Panc1 (cell line): ENCODE results near the gene TPD52L1. TPM values are rescaled to one million over a fixed set of nuclear protein-coding genes. Genes with fewer than 3 reads are reported as not detected.

ENCODE experiments used
- ATAC-seq: fragments of 200-7000 bp; cut with Tn5 transposase; 2 replicates; pipeline ENCODE4 v1.9.1; 2020; ENCODE audit warnings: mild to moderate bottlenecking, moderate library complexity
- BruUV-seq: library from RNA; stranded (reverse); fragments of 400-500 nt; replicated peaks from 2 replicates; lab custom pipeline; 2021; lab: Mats Ljungman, UMichigan
- CTCF ChIA-PET: fragments of 300-600 bp; sonication (Branson Sonifier 250); formaldehyde crosslinking; loops from one replicate; lab custom pipeline; 2022; ENCODE audit warnings: antibody characterized with exemption; lab: Charles Lee
- POLR2A ChIA-PET: fragments of 300-600 bp; sonication (Branson Sonifier 250); formaldehyde crosslinking; loops from one replicate; lab custom pipeline; 2022; ENCODE audit warnings: antibody characterized with exemption; lab: Charles Lee
- DNase-seq: peaks from one replicate; pipeline ENCODE4 v3.0.0-alpha.2; 2010; ENCODE audit warnings: low read depth, low spot score
- H3K27ac ChIP-seq: 2 replicates; pipeline ENCODE4 v1.5.1; 2011; ENCODE audit warnings: mild to moderate bottlenecking, low read length, inconsistent platforms
- H3K27me3 ChIP-seq: fragments of 200-500 bp; sonication (Bioruptor generic); 2 replicates; pipeline ENCODE4 v1.6.0; 2014; ENCODE audit warnings: low read length, inconsistent platforms; ENCODE audit not compliant: control insufficient read depth, insufficient read depth
- H3K36me3 ChIP-seq: fragments of 200-500 bp; sonication (Bioruptor generic); 2 replicates; pipeline ENCODE4 v1.5.1; 2014; ENCODE audit warnings: inconsistent platforms, mild to moderate bottlenecking, low read length, moderate library complexity; ENCODE audit not compliant: control insufficient read depth, insufficient read depth
- H3K4me1 ChIP-seq: 2 replicates; pipeline ENCODE4 v1.5.1; 2011; ENCODE audit warnings: inconsistent platforms, mild to moderate bottlenecking, low read length, moderate library complexity; ENCODE audit not compliant: control insufficient read depth, insufficient read depth
- H3K4me3 ChIP-seq, 2 experiments: 2 replicates each; pipeline ENCODE4 v1.5.1; 2011 to 2012; ENCODE audit warnings: low read depth in 2 of 2, low read length in 2 of 2, mild to moderate bottlenecking in 2 of 2, inconsistent platforms in 1 of 2, moderate library complexity in 1 of 2
- H3K9me3 ChIP-seq: fragments of 200-500 bp; sonication (Bioruptor generic); 2 replicates; pipeline ENCODE4 v1.5.1; 2014; ENCODE audit warnings: low read depth, mild to moderate bottlenecking, inconsistent platforms, low read length, moderate library complexity; ENCODE audit not compliant: control insufficient read depth, insufficient read depth
- POLR2AphosphoS5 ChIP-seq: IDR thresholded peaks from 2 replicates; pipeline ENCODE4 v1.6.1; 2012; ENCODE audit warnings: mild to moderate bottlenecking, low read depth, low read length, moderate library complexity
- SIN3A ChIP-seq: IDR thresholded peaks from 2 replicates; pipeline ENCODE4 v1.6.1; 2012; ENCODE audit warnings: low read depth, mild to moderate bottlenecking, low read length, moderate library complexity, borderline replicate concordance; ENCODE audit not compliant: insufficient read depth
- TCF7L2 ChIP-seq: IDR thresholded peaks from 2 replicates; pipeline ENCODE4 v1.6.1; 2011; ENCODE audit warnings: mild to moderate bottlenecking, low read depth, low read length, inconsistent platforms
- in situ Hi-C: cut with HindIII; loops from 2 replicates; pipeline ENCODE4 v1.10.0; 2016; ENCODE audit warnings: low sequenced_read_pairs, low pct_unique_long_range_greater_than_20kb
- intact Hi-C: fragments of 100-400 bp; cut with micrococcal nuclease; formaldehyde crosslinking; loops from one replicate; pipeline ENCODE4 v1.10.0; 2022; ENCODE audit not compliant: unreplicated experiment
- total RNA-seq: library from RNA; stranded (reverse); gene quantifications from one replicate; pipeline ENCODE4 v1.2.1, GENCODE V29; 2021; ENCODE audit not compliant: unreplicated experiment
- TF ChIP-seq, protein P1 (sequence below): fragments of 450-650 bp; IDR thresholded peaks from 2 replicates; pipeline ENCODE4 v1.5.1; 2017; ENCODE audit warnings: mild to moderate bottlenecking
- TF ChIP-seq, protein P2 (sequence below), 2 experiments: IDR thresholded peaks; 2 replicates each; pipeline ENCODE4 v1.6.1; 2011 to 2012; ENCODE audit warnings: low read depth in 2 of 2, control low read depth in 1 of 2, low read length in 1 of 2, mild to moderate bottlenecking in 1 of 2, moderate library complexity in 1 of 2; ENCODE audit not compliant: insufficient read depth in 1 of 2

The TPD52L1 gene
- total RNA-seq, 1 experiment from 2014 or later = 2.9 TPM

- ChIA-PET CTCF (no interaction called here), POLR2A (no interaction called here)
- DNase-seq (no peak), ATAC-seq (no peak)
- Histone ChIP-seq H3K4me1 (no peaks in the 10 kb centered on the region), H3K9me3 (no peaks in the 10 kb centered on the region), H3K27ac (no peak overlapping the region), H3K27me3 (peaks cover 4% of the 10 kb centered on the region; the same call in 1 of the 2 replicates), H3K4me3 (no peak overlapping the region), H3K36me3 (no peaks in the 10 kb centered on the region)
- in situ Hi-C loops = no loop called here
- TF ChIP-seq TCF7L2 = no peak
- TF ChIP-seq, protein P1, sequence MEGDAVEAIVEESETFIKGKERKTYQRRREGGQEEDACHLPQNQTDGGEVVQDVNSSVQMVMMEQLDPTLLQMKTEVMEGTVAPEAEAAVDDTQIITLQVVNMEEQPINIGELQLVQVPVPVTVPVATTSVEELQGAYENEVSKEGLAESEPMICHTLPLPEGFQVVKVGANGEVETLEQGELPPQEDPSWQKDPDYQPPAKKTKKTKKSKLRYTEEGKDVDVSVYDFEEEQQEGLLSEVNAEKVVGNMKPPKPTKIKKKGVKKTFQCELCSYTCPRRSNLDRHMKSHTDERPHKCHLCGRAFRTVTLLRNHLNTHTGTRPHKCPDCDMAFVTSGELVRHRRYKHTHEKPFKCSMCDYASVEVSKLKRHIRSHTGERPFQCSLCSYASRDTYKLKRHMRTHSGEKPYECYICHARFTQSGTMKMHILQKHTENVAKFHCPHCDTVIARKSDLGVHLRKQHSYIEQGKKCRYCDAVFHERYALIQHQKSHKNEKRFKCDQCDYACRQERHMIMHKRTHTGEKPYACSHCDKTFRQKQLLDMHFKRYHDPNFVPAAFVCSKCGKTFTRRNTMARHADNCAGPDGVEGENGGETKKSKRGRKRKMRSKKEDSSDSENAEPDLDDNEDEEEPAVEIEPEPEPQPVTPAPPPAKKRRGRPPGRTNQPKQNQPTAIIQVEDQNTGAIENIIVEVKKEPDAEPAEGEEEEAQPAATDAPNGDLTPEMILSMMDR = no peak
- no peak for TF ChIP-seq POLR2AphosphoS5
- no peak for TF ChIP-seq SIN3A
- TF ChIP-seq, protein P2, sequence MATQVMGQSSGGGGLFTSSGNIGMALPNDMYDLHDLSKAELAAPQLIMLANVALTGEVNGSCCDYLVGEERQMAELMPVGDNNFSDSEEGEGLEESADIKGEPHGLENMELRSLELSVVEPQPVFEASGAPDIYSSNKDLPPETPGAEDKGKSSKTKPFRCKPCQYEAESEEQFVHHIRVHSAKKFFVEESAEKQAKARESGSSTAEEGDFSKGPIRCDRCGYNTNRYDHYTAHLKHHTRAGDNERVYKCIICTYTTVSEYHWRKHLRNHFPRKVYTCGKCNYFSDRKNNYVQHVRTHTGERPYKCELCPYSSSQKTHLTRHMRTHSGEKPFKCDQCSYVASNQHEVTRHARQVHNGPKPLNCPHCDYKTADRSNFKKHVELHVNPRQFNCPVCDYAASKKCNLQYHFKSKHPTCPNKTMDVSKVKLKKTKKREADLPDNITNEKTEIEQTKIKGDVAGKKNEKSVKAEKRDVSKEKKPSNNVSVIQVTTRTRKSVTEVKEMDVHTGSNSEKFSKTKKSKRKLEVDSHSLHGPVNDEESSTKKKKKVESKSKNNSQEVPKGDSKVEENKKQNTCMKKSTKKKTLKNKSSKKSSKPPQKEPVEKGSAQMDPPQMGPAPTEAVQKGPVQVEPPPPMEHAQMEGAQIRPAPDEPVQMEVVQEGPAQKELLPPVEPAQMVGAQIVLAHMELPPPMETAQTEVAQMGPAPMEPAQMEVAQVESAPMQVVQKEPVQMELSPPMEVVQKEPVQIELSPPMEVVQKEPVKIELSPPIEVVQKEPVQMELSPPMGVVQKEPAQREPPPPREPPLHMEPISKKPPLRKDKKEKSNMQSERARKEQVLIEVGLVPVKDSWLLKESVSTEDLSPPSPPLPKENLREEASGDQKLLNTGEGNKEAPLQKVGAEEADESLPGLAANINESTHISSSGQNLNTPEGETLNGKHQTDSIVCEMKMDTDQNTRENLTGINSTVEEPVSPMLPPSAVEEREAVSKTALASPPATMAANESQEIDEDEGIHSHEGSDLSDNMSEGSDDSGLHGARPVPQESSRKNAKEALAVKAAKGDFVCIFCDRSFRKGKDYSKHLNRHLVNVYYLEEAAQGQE (IDR thresholded peaks at IDR 0.05; ENCODE audit: insufficient read depth in 1 of 2, low read depth in 2 of 2, low read length in 1 of 2) = no peak
- no TSS peak for BruUV-seq
- intact Hi-C loops = no loop called here
Observed at GRCh38 chr6:125163811-125164210, 10.2 kb downstream of the TPD52L1 start.

GRCh38 chr6:125164696-125165095 lies 11.1 kb downstream of the TPD52L1 start:
- POLR2A ChIA-PET = no interaction called here
- CTCF ChIA-PET = no interaction called here

More at GRCh38 chr6:125164696-125165095, 11.1 kb downstream of the TPD52L1 start:
- Histone ChIP-seq H3K4me1 (no peaks in the 10 kb centered on the region), H3K36me3 (no peaks in the 10 kb centered on the region), H3K27ac (no peak overlapping the region), H3K9me3 (no peaks in the 10 kb centered on the region), H3K4me3 (no peak overlapping the region), H3K27me3 (peaks cover 4% of the 10 kb centered on the region; the same call in 1 of the 2 replicates)
- DNase-seq = no peak
- ATAC-seq = no peak
- TF ChIP-seq, protein P2 (IDR thresholded peaks at IDR 0.05; ENCODE audit: insufficient read depth in 1 of 2, low read depth in 2 of 2, low read length in 1 of 2) = no peak
- intact Hi-C loops (no loop called here), in situ Hi-C loops (no loop called here)
- BruUV-seq = no TSS peak
